RWPE1 (cell line): ENCODE data around the gene MTHFD1.
"Not testable (repeated sequence)": the region's sequence is repeated elsewhere in the genome, so short reads cannot be mapped to it uniquely, and the experiment has no call there.

ENCODE experiments used
- CTCF ChIA-PET: fragments of 350-600 bp; sonication (Branson Sonifier 250); formaldehyde crosslinking; extraction: SDS; loops from one replicate; lab custom pipeline; 2021; lab: Yijun Ruan, JAX
- POLR2A ChIA-PET: fragments of 400-600 bp; formaldehyde crosslinking; extraction: SDS; loops from one replicate; lab custom pipeline; 2020; ENCODE audit warnings: antibody characterized with exemption; ENCODE audit not compliant: low non-redundant PET; lab: Yijun Ruan, JAX
- DNase-seq: peaks from one replicate; pipeline ENCODE4 v3.0.0; 2012; ENCODE audit warnings: low spot score
- H3K27ac ChIP-seq: fragments of 450-650 bp; 2 replicates; pipeline ENCODE4 v1.5.1; 2017
- TF ChIP-seq, protein P1 (sequence below): fragments of 450-650 bp; conservative IDR thresholded peaks from 2 replicates; pipeline ENCODE4 v1.5.1; 2017; ENCODE audit warnings: low read depth, mild to moderate bottlenecking

MTHFD1 gene

DNA sequence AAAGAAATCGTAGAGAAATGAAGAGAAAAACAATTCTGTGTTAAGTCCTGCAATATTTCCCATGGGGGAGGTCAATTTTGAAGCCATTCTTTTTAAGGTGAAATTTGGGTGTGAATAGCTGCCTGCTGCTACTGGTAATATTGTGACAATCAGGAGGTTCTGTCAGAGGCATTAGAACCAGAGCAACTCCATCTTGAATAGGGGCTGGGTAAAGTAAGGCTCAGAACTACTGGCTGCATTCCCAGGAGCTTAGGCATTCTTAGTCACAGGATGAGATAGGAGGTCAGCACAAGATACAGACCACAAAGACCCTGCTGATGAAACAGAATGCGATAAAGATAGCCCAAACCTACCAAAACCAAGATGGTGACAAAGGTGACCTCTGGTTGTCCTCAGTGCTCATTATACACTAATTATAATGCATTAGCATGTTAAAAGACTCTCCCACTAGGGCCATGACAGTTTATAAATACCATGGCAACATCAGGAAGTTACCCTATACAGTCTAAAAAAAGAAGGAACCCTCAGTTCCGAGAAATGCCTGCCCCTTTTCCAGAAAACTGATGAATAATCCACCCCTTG lies 24.8 kb upstream of the MTHFD1 start:
- no peak overlapping the region for H3K27ac ChIP-seq
- ChIA-PET POLR2A (no interaction called here), CTCF (no interaction called here)
- TF ChIP-seq, protein P1, sequence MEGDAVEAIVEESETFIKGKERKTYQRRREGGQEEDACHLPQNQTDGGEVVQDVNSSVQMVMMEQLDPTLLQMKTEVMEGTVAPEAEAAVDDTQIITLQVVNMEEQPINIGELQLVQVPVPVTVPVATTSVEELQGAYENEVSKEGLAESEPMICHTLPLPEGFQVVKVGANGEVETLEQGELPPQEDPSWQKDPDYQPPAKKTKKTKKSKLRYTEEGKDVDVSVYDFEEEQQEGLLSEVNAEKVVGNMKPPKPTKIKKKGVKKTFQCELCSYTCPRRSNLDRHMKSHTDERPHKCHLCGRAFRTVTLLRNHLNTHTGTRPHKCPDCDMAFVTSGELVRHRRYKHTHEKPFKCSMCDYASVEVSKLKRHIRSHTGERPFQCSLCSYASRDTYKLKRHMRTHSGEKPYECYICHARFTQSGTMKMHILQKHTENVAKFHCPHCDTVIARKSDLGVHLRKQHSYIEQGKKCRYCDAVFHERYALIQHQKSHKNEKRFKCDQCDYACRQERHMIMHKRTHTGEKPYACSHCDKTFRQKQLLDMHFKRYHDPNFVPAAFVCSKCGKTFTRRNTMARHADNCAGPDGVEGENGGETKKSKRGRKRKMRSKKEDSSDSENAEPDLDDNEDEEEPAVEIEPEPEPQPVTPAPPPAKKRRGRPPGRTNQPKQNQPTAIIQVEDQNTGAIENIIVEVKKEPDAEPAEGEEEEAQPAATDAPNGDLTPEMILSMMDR, result no peak
- DNase-seq, result no peak

DNA sequence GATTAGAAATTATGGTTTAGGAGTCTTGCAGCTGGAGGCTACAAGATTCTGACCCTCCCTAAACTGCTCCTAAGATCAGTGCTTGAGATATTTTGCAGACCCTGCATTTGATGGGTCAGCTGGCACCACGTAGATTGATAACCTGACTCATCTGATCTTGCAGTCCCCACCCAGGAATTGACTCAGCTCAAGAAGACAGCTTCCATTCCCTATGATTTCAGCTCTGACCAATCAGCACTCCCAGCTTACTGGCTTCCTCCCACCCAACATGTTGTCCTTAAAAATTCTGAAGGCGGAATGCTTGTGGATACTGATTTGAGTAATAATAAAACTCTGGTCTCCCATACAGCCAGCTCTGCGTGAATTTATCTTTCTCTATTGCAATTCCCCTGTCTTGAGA lies 23.2 kb upstream of the MTHFD1 start:
- POLR2A ChIA-PET, result no interaction called here
- no peak overlapping the region for H3K27ac ChIP-seq
- TF ChIP-seq, protein P1, result no peak
- CTCF ChIA-PET, result interaction anchor here (0.6 kb wide), 2 partner anchors 11 to 27 kb away, joined by 4 read pairs; no protein-coding TSS in a partner anchor
- DNase-seq, result no peak

DNA sequence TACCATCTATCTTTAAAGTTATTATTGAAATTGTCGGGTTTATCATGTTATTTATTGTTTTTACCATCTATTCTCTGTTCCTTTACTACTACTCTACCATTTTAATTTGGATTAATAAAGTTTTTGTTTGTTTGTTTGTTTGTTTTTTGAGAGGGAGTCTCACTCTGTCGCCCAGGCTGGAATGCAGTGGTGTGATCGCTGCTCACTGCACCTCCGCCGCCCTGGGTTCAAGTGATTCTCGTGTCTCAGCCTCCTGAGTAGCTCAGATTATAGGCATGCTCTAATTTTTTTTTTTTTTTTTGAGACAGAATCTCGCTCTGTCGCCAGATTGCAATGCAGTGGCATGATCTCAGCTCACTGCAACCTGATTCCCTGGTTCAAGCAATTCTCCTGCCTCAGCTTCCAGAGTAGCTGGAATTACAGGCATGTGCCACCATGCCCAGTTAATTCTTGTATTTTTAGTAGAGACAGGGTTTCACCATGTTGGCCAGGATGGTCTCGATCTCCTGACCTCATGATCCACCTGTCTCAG lies 22.7 kb upstream of the MTHFD1 start:
- POLR2A ChIA-PET, DNase-seq, H3K27ac ChIP-seq: not testable (repeated sequence)
- CTCF ChIA-PET, result interaction anchor here (0.6 kb wide), 1 partner anchor 27 kb away, joined by 4 read pairs; no protein-coding TSS in a partner anchor

DNA sequence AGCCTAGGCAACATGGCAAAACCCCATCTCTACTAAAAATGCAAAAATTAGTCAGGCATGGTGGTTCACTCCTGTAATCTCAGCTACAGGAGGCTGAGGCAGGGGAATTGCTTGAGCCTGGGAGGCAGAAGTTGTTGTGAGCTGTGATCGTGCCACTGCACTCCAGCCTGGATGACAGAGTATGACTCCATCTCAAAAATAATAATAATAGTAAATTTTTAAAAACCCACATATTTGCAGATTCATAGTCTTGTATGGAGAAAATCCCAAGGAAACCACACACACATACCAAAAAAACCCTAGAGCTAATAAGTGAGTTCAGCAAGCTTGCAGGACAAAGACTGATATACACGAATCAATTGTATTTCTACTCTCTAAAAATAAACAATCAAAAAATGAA lies 19.0 kb upstream of the MTHFD1 start:
- DNase-seq, result no peak
- no peak overlapping the region for H3K27ac ChIP-seq
- POLR2A ChIA-PET, result no interaction called here
- CTCF ChIA-PET, result no interaction called here
- TF ChIP-seq, protein P1, result no peak

DNA sequence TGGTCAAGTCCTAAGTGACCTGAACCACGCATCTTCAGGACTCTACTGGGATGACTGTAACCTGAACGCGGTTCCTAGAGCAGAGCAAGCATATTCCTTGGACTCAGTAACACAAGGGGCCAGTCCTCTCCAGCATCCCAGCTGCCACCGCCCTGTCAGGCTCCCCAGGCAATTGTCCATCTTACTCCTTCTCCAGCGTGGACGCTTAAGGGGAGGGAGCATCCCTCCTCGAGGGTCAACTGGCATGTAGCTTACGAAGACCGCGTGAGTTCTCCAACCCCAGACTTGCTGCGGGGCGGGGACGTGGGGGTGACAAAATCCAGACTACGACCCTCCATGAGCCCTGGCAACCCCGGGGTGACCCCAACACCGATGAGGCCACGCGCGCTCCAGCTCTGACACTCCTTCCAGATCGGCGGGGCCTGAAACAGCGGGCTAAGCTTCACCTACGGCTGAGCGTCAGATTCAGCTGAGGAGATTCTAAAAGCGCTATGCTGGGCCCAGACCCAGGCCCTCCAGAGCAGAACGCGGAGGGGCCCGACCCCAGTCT lies 846 bp upstream of the MTHFD1 start:
- peak; percentile 20 for DNase-seq
- ChIA-PET POLR2A (interaction anchor here (0.6 to 1.2 kb wide), 2 partner anchors 40 to 49 kb away, joined by 3 to 4 read pairs; no protein-coding TSS in a partner anchor), CTCF (interaction anchor here (0.6 to 1.2 kb wide), 2 partner anchors 49 to 260 kb away, joined by 4 read pairs; no protein-coding TSS in a partner anchor)
- H3K27ac ChIP-seq, result peak overlapping the region; percentile 92
- TF ChIP-seq, protein P1, result no peak

DNA sequence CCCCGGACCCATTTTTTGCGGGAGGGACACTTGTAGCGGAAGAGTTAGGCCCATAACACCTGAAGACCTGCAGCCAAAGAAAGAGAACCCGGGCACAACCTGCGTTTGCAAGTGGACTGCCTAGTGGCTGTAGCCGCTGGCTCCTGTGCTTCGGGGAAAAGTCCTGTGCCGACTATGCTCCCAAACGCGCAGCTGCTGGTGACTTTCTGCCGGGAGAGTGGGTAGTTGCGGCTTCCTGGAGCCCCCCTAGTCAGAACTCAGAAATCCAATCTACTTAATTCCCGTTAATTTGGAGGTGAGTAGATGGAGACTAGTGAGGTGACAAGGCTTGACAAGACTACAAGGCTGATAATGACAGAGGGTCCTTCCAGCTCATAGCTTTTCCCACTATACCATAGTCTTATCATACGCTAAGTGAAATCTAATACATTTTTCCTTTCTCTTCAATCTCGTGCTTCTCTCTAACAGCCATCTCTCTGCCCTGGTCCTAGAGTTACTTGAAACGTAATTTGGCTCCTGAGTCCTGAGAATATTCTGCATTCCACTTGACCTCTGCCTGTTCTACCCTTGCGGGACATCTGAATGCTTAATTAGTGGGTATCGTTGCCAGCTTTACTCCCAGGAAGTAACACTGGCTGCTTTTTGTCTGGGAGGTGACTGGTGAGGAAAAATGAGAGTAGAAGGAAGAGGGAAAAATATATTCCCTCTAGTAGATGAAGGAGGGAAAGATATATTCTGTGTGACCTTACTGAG lies 556 bp downstream of the MTHFD1 start:
- peak; percentile 36 for DNase-seq
- TF ChIP-seq, protein P1, result no peak
- ChIA-PET POLR2A (interaction anchor here (0.5 to 0.7 kb wide), 2 partner anchors 13 to 50 kb away, joined by 3 to 5 read pairs; no protein-coding TSS in a partner anchor), CTCF (interaction anchor here (0.6 to 1.0 kb wide), 2 partner anchors 45 to 93 kb away, joined by 3 to 8 read pairs; no protein-coding TSS in a partner anchor)
- peak overlapping the region; percentile 92 for H3K27ac ChIP-seq
